Measurements from ENCODE around the gene CTSL. TPM values are rescaled to one million over a fixed set of nuclear protein-coding genes. Genes with fewer than 3 reads are reported as not detected.

The CTSL gene
- total RNA-seq, 1 experiment from 2014 or later = 17.0 TPM

DNA sequence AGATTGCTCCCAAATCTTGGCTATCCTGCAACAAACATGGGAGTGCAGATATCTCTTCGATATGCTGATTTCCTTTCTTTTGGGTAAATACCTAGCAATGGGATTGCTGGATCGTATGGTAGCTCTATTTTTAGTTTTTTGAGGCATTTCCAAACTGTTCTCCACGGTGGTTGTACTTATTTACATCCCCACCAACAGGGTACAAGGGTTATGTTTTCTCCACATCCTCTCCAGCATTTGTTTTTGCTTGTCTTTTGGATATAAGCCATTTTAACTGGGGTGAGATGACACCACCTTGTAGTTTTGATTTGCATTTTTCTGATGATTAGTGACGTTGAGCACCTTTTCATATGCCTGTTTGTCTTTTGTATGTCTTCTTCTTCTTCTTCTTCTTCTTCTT is 20.3 kb downstream of the CTSL start:
- TF ChIP-seq EZH2 (IDR thresholded peaks at IDR 0.05; ENCODE audit: borderline replicate concordance, low read depth, low read length, poor library complexity, severe bottlenecking) = no peak
- TF ChIP-seq, protein P1, sequence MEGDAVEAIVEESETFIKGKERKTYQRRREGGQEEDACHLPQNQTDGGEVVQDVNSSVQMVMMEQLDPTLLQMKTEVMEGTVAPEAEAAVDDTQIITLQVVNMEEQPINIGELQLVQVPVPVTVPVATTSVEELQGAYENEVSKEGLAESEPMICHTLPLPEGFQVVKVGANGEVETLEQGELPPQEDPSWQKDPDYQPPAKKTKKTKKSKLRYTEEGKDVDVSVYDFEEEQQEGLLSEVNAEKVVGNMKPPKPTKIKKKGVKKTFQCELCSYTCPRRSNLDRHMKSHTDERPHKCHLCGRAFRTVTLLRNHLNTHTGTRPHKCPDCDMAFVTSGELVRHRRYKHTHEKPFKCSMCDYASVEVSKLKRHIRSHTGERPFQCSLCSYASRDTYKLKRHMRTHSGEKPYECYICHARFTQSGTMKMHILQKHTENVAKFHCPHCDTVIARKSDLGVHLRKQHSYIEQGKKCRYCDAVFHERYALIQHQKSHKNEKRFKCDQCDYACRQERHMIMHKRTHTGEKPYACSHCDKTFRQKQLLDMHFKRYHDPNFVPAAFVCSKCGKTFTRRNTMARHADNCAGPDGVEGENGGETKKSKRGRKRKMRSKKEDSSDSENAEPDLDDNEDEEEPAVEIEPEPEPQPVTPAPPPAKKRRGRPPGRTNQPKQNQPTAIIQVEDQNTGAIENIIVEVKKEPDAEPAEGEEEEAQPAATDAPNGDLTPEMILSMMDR (conservative IDR thresholded peaks at IDR 0.05; ENCODE audit: low read depth, low read length) = no peak
- Histone ChIP-seq H3K4me3 (ENCODE audit: low read depth, low read length, poor library complexity, severe bottlenecking) (no peak overlapping the region), H3K4me1 (ENCODE audit: insufficient read depth, low read length, poor library complexity, severe bottlenecking) (peaks cover 26% of the 10 kb centered on the region), H3K27me3 (replicated peaks; ENCODE audit: insufficient read depth, low read depth, low read length, poor library complexity) (no peaks in the 10 kb centered on the region), H3K27ac (ENCODE audit: low read depth, low read length, poor library complexity, severe bottlenecking) (no peak overlapping the region), H3K36me3 (ENCODE audit: insufficient read depth, low read length, poor library complexity, severe bottlenecking) (no peaks in the 10 kb centered on the region), H3K9me3 (ENCODE audit: low read depth, low read length, poor library complexity, severe bottlenecking) (no peaks in the 10 kb centered on the region)
- ChIA-PET POLR2A (ENCODE audit: low non-redundant PET) (no interaction called here), CTCF (no interaction called here)
- no TSS peak for BruUV-seq (replicated peaks)
- intact Hi-C loops (cut with micrococcal nuclease; ENCODE audit: unreplicated experiment) = no loop called here
- no peak for DNase-seq (ENCODE audit: low spot score)

DNA sequence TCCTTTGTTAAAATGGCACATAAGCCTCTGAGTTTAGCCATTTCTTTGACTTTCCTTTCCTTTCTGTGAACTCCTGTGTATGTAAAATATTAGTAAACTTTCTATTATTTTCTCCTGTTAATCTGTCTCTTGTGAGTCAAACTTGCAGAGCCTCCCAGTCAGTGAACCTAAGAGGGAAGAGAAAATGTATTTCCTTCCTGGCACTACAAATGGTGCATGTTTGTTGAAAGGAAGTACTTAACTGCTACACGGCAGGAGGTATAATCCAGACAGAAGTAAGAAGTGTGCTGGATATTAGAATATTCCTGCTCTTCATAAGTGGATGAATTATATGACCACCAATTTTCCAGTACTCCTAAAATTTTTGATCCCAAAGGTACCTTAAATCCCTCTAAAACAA is 23.0 kb downstream of the CTSL start:
- H3K27ac ChIP-seq (ENCODE audit: low read depth, low read length, poor library complexity, severe bottlenecking) = peak overlapping the region; percentile 57
- H3K4me1 ChIP-seq (ENCODE audit: insufficient read depth, low read length, poor library complexity, severe bottlenecking) = peaks cover 19% of the 10 kb centered on the region
- CTCF ChIA-PET = no interaction called here
- intact Hi-C loops (cut with micrococcal nuclease; ENCODE audit: unreplicated experiment) = no loop called here
- H3K9me3 ChIP-seq (ENCODE audit: low read depth, low read length, poor library complexity, severe bottlenecking) = peaks cover 5% of the 10 kb centered on the region
- no peak overlapping the region for H3K4me3 ChIP-seq (ENCODE audit: low read depth, low read length, poor library complexity, severe bottlenecking)
- POLR2A ChIA-PET (ENCODE audit: low non-redundant PET) = no interaction called here
- DNase-seq (ENCODE audit: low spot score) = peak; percentile 88
- TF ChIP-seq, protein P1 (conservative IDR thresholded peaks at IDR 0.05; ENCODE audit: low read depth, low read length) = no peak
- TF ChIP-seq EZH2 (IDR thresholded peaks at IDR 0.05; ENCODE audit: borderline replicate concordance, low read depth, low read length, poor library complexity, severe bottlenecking) = no peak
- H3K36me3 ChIP-seq (ENCODE audit: insufficient read depth, low read length, poor library complexity, severe bottlenecking) = no peaks in the 10 kb centered on the region
- H3K27me3 ChIP-seq (replicated peaks; ENCODE audit: insufficient read depth, low read depth, low read length, poor library complexity) = no peaks in the 10 kb centered on the region
- BruUV-seq (replicated peaks) = no TSS peak

- Histone ChIP-seq H3K9me3 (ENCODE audit: low read depth, low read length, poor library complexity, severe bottlenecking) (peaks cover 5% of the 10 kb centered on the region), H3K4me3 (ENCODE audit: low read depth, low read length, poor library complexity, severe bottlenecking) (no peak overlapping the region), H3K27me3 (replicated peaks; ENCODE audit: insufficient read depth, low read depth, low read length, poor library complexity) (no peaks in the 10 kb centered on the region), H3K4me1 (ENCODE audit: insufficient read depth, low read length, poor library complexity, severe bottlenecking) (peaks cover 19% of the 10 kb centered on the region), H3K36me3 (ENCODE audit: insufficient read depth, low read length, poor library complexity, severe bottlenecking) (no peaks in the 10 kb centered on the region), H3K27ac (ENCODE audit: low read depth, low read length, poor library complexity, severe bottlenecking) (no peak overlapping the region)
- CTCF ChIA-PET = no interaction called here
- TF ChIP-seq, protein P1 (conservative IDR thresholded peaks at IDR 0.05; ENCODE audit: low read depth, low read length) = no peak
- no peak for TF ChIP-seq EZH2 (IDR thresholded peaks at IDR 0.05; ENCODE audit: borderline replicate concordance, low read depth, low read length, poor library complexity, severe bottlenecking)
- BruUV-seq (replicated peaks) = no TSS peak
- POLR2A ChIA-PET (ENCODE audit: low non-redundant PET) = no interaction called here
- DNase-seq (ENCODE audit: low spot score) = no peak
- intact Hi-C loops (cut with micrococcal nuclease; ENCODE audit: unreplicated experiment) = no loop called here
These were observed 23.6 kb downstream of the CTSL start for GRCh38 chr9:87749335-87750035.

Measured in A673 (cell line).